GM19468 (cell line): ENCODE data around the gene TM7SF2.
"Not testable (repeated sequence)": the region's sequence is repeated elsewhere in the genome, so short reads cannot be mapped to it uniquely, and the experiment has no call there.

Experiments used
- ATAC-seq: cut with Tn5 transposase; IDR thresholded peaks from one replicate; pipeline ENCODE4 v1.9.1; 2021; ENCODE audit warnings: mild to moderate bottlenecking, moderate library complexity, moderate number of reproducible peaks; ENCODE audit not compliant: unreplicated experiment; ENCODE audit errors: extremely low read depth

Gene TM7SF2

DNA sequence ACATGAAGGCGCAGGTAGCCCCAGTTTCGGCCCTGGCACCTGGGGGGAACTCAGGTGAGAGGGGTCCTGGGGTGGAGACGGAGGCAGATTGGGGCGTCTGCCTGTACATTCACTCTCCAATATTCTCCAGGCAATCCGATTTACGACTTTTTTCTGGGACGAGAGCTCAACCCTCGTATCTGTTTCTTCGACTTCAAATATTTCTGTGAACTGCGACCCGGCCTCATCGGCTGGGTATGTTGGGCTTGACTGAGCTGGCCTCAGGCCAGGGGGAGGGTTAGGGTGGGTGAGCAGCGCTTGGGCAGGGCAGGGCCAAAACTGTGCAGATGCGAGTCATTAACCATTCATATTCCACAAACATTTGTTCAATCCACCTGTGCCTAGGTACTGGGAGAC is 1.7 kb downstream of the TM7SF2 start:
- no peak for ATAC-seq

DNA sequence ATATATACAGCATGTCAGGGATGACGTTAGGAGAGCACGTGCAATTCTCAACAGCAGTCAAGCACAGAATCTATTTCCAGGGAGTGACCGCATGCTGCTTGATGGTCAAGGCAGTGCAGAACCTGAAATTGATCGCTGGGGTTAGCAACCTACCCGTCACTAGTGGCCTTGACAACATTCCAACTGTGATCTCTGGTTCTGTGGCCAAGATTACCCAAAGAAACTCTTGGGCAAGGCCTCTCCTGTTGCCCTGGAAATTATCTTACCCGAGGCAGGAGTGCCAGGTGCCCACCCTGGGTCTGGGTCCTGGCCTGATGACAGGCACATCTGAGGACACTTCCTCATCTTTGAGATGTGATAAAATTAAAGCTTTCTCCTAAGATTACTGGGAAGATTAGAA is 2.2 kb downstream of the TM7SF2 start:
- ATAC-seq = no peak

GRCh38 chr11:65114538-65115171 is 3.0 kb downstream of the TM7SF2 start:
- no peak for ATAC-seq

DNA sequence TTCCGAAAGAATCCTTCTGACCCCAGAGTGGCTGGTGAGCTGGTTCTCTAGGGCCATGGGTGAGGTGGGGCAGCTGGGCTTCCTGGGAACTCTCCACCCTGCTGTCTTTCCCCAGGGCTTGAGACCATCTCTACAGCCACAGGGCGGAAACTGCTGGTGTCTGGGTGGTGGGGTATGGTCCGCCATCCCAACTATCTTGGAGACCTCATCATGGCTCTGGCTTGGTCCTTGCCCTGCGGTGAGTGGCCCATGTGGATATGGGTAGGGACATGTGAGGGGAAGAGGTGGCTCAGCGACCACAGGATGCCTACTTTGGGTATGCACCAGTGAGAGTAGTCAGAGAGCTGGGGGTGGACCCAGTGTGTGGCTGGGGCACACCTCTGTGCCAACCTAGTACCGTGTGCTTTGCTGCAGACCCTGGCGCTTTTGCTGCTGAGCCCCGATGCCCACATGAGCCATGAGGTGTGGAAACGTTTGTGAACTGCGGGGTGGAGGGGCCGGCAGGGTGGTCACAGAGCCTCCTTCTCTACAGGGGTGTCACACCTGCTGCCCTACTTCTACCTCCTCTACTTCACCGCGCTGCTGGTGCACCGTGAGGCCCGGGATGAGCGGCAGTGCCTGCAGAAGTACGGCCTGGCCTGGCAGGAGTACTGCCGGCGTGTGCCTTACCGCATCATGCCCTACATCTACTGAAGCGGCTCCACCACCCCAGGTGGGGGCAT is 3.9 kb downstream of the TM7SF2 start:
- no peak for ATAC-seq

DNA sequence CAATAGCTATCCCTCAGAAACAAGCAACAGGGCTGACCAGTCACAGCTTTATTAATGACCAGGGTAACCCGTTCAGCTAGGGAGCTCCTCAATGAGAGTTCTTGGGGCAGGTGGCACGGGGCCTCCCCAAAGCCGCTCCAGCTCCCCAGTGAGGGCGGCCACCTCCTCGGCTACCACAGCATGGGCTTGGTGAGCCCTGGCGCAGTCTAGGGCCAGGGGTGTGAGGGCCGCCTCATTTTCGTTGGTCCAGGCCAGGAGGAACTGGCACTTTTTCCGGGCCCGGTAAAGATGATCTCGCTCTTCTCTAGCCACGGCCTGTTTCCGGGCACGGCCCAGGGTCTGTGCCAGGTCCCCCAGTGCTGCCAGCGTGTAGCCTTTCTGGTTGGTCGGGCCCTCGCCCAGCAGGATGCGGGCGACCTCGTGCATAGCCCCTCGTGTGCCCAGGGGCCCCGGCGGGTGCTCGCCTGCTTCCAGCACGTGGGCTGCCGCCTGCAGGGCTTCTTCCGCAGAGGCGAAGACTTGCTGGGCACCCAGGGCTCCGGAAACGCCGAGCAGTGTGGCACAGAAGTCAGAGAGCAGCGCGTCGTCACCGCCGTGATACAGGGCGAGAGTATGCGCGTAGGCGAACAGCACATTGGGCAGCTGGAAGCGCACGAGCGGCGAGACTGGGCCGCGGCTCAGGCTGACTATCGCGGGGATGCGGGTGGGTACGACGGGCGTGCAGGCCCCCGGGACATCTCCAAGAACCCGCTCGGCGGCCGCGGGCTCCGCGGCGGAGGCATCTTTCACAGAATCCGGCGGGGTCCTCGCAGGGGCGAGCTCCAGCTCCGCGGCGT is 4.9 kb downstream of the TM7SF2 start:
- no peak for ATAC-seq

- peak; percentile 31 for ATAC-seq
Measured at GRCh38 chr11:65117206-65118096, 5.8 kb downstream of the TM7SF2 start, which contains the start of gene ZNHIT2. ZNHIT2 (minus strand) TSS chr11:65117701; CDS start chr11:65117653, 48 bp downstream.

GRCh38 chr11:65118097-65118837 is 6.6 kb downstream of the TM7SF2 start:
- ATAC-seq = no peak

GRCh38 chr11:65118891-65119669 is 7.4 kb downstream of the TM7SF2 start:
- ATAC-seq = not testable (repeated sequence)

DNA sequence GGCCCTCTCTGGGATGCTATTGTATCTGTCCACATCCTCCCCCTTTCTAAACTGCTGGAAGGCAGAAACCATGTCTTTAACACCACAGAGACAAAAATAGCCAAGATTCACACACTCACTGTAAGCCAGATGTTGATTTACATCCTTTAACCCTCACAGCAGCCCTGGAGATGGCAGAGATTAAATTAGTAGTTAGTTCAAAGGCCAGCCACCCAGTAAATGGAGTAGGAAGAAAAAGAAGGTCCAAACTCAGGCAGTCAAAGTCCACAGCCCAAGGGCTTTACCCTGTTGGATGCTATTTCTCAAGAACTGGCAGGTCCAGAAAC is 8.0 kb downstream of the TM7SF2 start:
- ATAC-seq = no peak

- no peak for ATAC-seq
Measured at GRCh38 chr11:65120831-65121230, 9.2 kb downstream of the TM7SF2 start.

DNA sequence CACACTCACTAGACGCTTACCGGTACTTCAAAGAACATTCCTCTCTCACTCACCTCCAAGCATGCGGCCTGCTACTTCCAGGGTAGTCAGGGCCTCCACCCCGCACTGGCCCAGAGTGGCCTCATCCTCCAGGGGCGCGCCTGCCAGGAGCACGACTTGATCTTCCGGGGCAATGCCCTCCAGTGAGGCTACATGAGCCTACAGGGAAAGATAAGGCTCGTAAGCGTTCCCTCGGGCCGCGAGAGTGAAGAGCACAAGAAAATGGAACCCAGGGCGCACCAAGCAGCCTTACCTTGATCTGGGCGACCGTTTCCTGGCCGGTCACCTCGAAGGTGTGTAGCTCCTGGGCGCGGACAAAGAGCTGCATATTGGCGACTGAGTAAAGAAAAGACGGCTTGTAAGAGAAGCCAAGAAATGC is 9.8 kb downstream of the TM7SF2 start:
- ATAC-seq = no peak

GRCh38 chr11:65121865-65122696 is 10.4 kb downstream of the TM7SF2 start, which contains the start of the genes FAU and MRPL49:
FAU (minus strand) TSS chr11:65122134; CDS start chr11:65121813, 321 bp downstream.
MRPL49 (plus strand) TSS chr11:65122321; CDS start chr11:65122347, 26 bp downstream.
- peak; percentile 72 for ATAC-seq

GRCh38 chr11:65124480-65125196 is 13.0 kb downstream of the TM7SF2 start:
- no peak for ATAC-seq

- ATAC-seq = no peak
Measured at GRCh38 chr11:65125197-65126056, 13.8 kb downstream of the TM7SF2 start.

DNA sequence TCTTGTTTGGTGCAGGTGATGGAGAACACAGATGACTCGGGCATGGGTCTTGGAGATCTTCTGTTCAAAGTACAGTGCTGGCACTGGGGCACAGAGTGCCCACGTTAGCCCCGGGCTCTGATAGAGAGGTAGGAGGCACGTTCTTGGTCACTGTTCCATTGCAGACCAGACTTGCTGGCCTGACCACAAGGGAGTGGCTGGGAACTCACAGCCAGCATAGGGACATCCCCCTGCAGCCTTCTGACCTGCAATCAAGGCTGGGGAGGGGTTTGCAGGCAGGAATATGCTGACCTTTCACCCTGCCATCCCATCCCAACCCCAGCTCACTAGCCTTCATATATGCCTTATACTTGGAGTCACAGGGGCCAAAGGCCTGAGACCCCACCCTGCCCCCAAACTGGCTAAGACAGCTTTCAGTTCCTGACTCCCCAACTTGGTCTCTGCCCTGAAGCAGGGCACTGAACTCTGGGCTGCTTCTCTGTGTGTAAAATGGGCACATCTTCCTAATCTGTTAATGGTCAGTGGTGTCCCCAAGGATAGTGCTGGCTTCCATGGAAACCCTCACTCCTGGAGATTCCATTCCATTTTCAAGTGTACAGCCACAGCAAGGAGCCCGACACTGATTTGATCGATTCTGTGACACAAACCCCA is 15.1 kb downstream of the TM7SF2 start:
- no peak for ATAC-seq
